ENCODE measurements around the gene TMEM145.

GRCh38 chr19:42303101-42303464, 10.0 kb upstream of the TMEM145 start:
- TF ChIP-seq TAF1 (IDR thresholded peaks at IDR 0.05; ENCODE audit: borderline replicate concordance, insufficient read depth, low read length) (no peak), REST (IDR thresholded peaks at IDR 0.05; ENCODE audit: insufficient read depth in 1 of 2, low read depth in 2 of 2, low read length in 2 of 2) (no peak), POLR2AphosphoS5 (IDR thresholded peaks at IDR 0.05; ENCODE audit: low read depth, low read length) (no peak), SIN3A (IDR thresholded peaks at IDR 0.05; ENCODE audit: borderline replicate concordance, insufficient read depth, low read length) (0 out of 2 replicates have a peak, but pooled peaks have one; percentile 15)
